ENCODE data around the gene NTM.

DNA sequence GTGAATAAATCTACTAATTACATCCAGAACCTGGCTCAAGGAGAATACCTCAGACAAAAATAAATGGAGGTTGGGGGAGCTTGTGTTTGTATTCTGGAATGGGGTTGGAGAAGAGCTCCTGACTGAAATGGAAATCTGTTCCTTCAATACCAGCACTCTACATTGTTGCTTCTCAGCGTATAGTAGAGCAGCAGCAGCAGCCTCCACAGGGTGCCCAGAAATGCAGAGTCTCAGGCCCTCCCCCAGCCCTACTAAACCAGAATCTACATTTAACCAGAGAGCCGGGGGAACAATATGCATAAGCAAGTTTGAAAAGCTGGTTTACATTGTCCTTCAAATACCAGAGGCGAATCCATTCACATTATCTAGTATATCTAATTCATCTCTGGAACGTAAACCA, 474.8 kb downstream of the NTM start:
- no peak for TF ChIP-seq CTCF (IDR thresholded peaks at IDR 0.05)
- TF ChIP-seq EP300 (IDR thresholded peaks at IDR 0.05): no peak
- no peak for TF ChIP-seq POLR2A (IDR thresholded peaks at IDR 0.05)
